B cell (primary cell): ENCODE measurements around the gene MYOCOS. TPM values are rescaled to one million over a fixed set of nuclear protein-coding genes. Genes with fewer than 3 reads are reported as not detected.

ENCODE experiments used
- ATAC-seq: fragments of 200-7000 bp; cut with Tn5 transposase; one replicate; pipeline ENCODE4 v1.10.0; 2021; ENCODE audit warnings: low read depth, mild to moderate bottlenecking, moderate number of reproducible peaks, moderate library complexity
- CTCF ChIA-PET: fragments of 350-600 bp; sonication (Branson Sonifier 250); formaldehyde crosslinking; loops from one replicate; lab custom pipeline; 2021; ENCODE audit warnings: antibody characterized with exemption, inconsistent platforms; lab: Charles Lee
- POLR2A ChIA-PET: fragments of 350-600 bp; sonication (Branson Sonifier 250); formaldehyde crosslinking; loops from one replicate; lab custom pipeline; 2021; ENCODE audit warnings: antibody characterized with exemption; lab: Charles Lee
- DNase-seq: peaks from one replicate; pipeline ENCODE4 v3.0.0; 2013
- H2AFZ ChIP-seq: 2 replicates; pipeline ENCODE4 v1.6.1; 2012; ENCODE audit warnings: mild to moderate bottlenecking, low read depth, low read length; ENCODE audit not compliant: insufficient read depth, poor library complexity, severe bottlenecking
- H3K27ac ChIP-seq, 2 donors: 1 replicate in 1 of 2; 2 replicates in 1 of 2; pipeline ENCODE4 v1.5.1; 2012 to 2013; ENCODE audit warnings: low read length in 2 of 2, mild to moderate bottlenecking in 2 of 2, moderate library complexity in 1 of 2
- H3K27me3 ChIP-seq, 4 experiments: fragments of 200-600 bp in 1 of 4; sonication (generic) in 1 of 4; replicated peaks in 1 of 4; 1 replicate in 2 of 4; 2 replicates in 2 of 4; pipeline versions ENCODE4 v1.6.1 to v1.7.0; 2013 to 2016; ENCODE audit warnings: low read length in 3 of 4, mild to moderate bottlenecking in 2 of 4, mixed read lengths in 1 of 4, moderate library complexity in 1 of 4; ENCODE audit not compliant: insufficient read depth in 4 of 4, control insufficient read depth in 3 of 4; ENCODE audit errors: control extremely low read depth in 1 of 4
- H3K36me3 ChIP-seq, 2 experiments: replicated peaks in 1 of 2; 1 replicate in 1 of 2; 2 replicates in 1 of 2; pipeline versions ENCODE4 v1.6.1 to v1.7.1; 2013; ENCODE audit warnings: low read length in 1 of 2; ENCODE audit not compliant: insufficient read depth in 2 of 2, control insufficient read depth in 1 of 2; ENCODE audit errors: control extremely low read depth in 1 of 2, extremely low read depth in 1 of 2
- H3K4me1 ChIP-seq, 2 donors: fragments of 200-600 bp in 1 of 2; sonication (generic) in 1 of 2; 1 replicate in 1 of 2; 2 replicates in 1 of 2; pipeline versions ENCODE4 v1.5.1 to v1.6.1; 2013 to 2017; ENCODE audit warnings: low read length in 2 of 2; ENCODE audit not compliant: control insufficient read depth in 2 of 2, insufficient read depth in 2 of 2
- H3K4me2 ChIP-seq: replicated peaks from 2 replicates; pipeline ENCODE3; 2012; ENCODE audit warnings: mild to moderate bottlenecking, low read depth, low read length; ENCODE audit not compliant: poor library complexity, severe bottlenecking
- H3K4me3 ChIP-seq, 5 experiments: fragments of 200-600 bp in 1 of 5; sonication (generic) in 1 of 5; 1 replicate in 3 of 5; 2 replicates in 2 of 5; pipeline versions ENCODE4 v1.5.1 to v1.7.0; 2011 to 2016; ENCODE audit warnings: low read length in 4 of 5, mild to moderate bottlenecking in 4 of 5, low read depth in 2 of 5, control low read depth in 1 of 5, moderate library complexity in 1 of 5; ENCODE audit not compliant: insufficient read depth in 1 of 5; ENCODE audit errors: control extremely low read depth in 1 of 5, extremely low read depth in 1 of 5
- H3K79me2 ChIP-seq: fragments of 200-600 bp; sonication (generic); one replicate; pipeline ENCODE4 v1.6.0; 2016; ENCODE audit warnings: low read length; ENCODE audit not compliant: control insufficient read depth, insufficient read depth
- H3K9ac ChIP-seq: fragments of 200-600 bp; sonication (generic); 2 replicates; pipeline ENCODE4 v1.6.1; 2017; ENCODE audit warnings: mild to moderate bottlenecking, low read length, moderate library complexity
- H3K9me3 ChIP-seq, 3 donors: one replicate each; pipeline versions ENCODE4 v1.6.1 to v1.7.1; 2013; ENCODE audit warnings: low read length in 2 of 3; ENCODE audit not compliant: control insufficient read depth in 2 of 3, insufficient read depth in 1 of 3; ENCODE audit errors: control extremely low read depth in 1 of 3
- H4K20me1 ChIP-seq: 2 replicates; pipeline ENCODE4 v1.6.0; 2012; ENCODE audit warnings: mild to moderate bottlenecking, low read length; ENCODE audit not compliant: insufficient read depth, control insufficient read depth, poor library complexity, severe bottlenecking
- H3K27ac Mint-ChIP-seq: one replicate; pipeline ENCODE4 v1.8.0; 2021; ENCODE audit warnings: mixed read lengths
- H3K27me3 Mint-ChIP-seq: one replicate; pipeline ENCODE4 v1.8.0; 2021; ENCODE audit warnings: mixed read lengths
- H3K4me1 Mint-ChIP-seq: one replicate; pipeline ENCODE4 v1.8.0; 2021; ENCODE audit warnings: mixed read lengths
- H3K4me3 Mint-ChIP-seq: one replicate; pipeline ENCODE4 v1.8.0; 2021; ENCODE audit warnings: mixed read lengths
- H3K9me3 Mint-ChIP-seq: one replicate; pipeline ENCODE4 v1.8.0; 2022; ENCODE audit warnings: mixed read lengths; ENCODE audit not compliant: insufficient read depth
- CTCF ChIP-seq: fragments of 200-600 bp; IDR thresholded peaks from one replicate; pipeline ENCODE4 v1.8.0; 2022; ENCODE audit warnings: antibody characterized with exemption, mild to moderate bottlenecking
- EZH2 ChIP-seq: IDR thresholded peaks from 2 replicates; pipeline ENCODE4 v1.6.1; 2012; ENCODE audit warnings: borderline replicate concordance, low read depth, mild to moderate bottlenecking, moderate library complexity, low read length; ENCODE audit not compliant: insufficient read depth, poor library complexity, severe bottlenecking
- WGBS: methylation state at CpG from one replicate; pipeline ENCODE4 v1.1.5; 2013; ENCODE audit warnings: missing lambda C conversion rate; ENCODE audit not compliant: insufficient coverage; 5-methylcytosine and 5-hydroxymethylcytosine counted together
- intact Hi-C: fragments of 100-400 bp; cut with micrococcal nuclease; formaldehyde crosslinking; loops from one replicate; pipeline ENCODE4 v1.10.0; 2022
- polyA plus RNA-seq: library from polyadenylated mRNA; depleted of rRNA; stranded (reverse); fragments of >200 nt; gene quantifications from 2 replicates; pipeline ENCODE4 v1.2.3, GENCODE V29; 2012
- total RNA-seq, 2 donors: library from RNA; stranded (reverse); fragments of 120-200 nt in 1 of 2; gene quantifications; 1 replicate in 1 of 2; 2 replicates in 1 of 2; pipeline versions ENCODE4 v1.2.3 to v1.2.4, GENCODE V29; 2013 to 2022

Gene MYOCOS
- total and polyA plus RNA-seq, 2 donors (not counting 1 experiment from before 2014, with no cell fraction given) = 0.39 TPM; not detected in 1

GRCh38 chr1:171625225-171625624 is 3.2 kb downstream of the MYOCOS start:
- H3K4me1 ChIP-seq = no peaks in the 10 kb centered on the region
- intact Hi-C loops = no loop called here
- peaks cover 0 to 4% (median 1%) of the 10 kb centered on the region in 4 experiments for H3K27me3 ChIP-seq
- ChIA-PET POLR2A (no interaction called here), CTCF (no interaction called here)
- H3K9ac ChIP-seq = no peak overlapping the region
- no peak overlapping the region for H3K27ac Mint-ChIP-seq
- H3K79me2 ChIP-seq = no peaks in the 10 kb centered on the region
- H3K9me3 Mint-ChIP-seq = no peaks in the 10 kb centered on the region
- H3K27me3 Mint-ChIP-seq = peaks cover 31% of the 10 kb centered on the region
- no peak overlapping the region for H2AFZ ChIP-seq
- no peaks in the 10 kb centered on the region for H4K20me1 ChIP-seq
- no peak overlapping the region for H3K4me3 ChIP-seq
- H3K4me2 ChIP-seq = no peak overlapping the region
- WGBS = no CpG with 5 or more reads among the region's 1 CpG
- H3K4me1 Mint-ChIP-seq = no peaks in the 10 kb centered on the region
- TF ChIP-seq CTCF (no peak), EZH2 (no peak)
- DNase-seq (no peak), ATAC-seq (no peak)
- no peak overlapping the region for H3K4me3 Mint-ChIP-seq
- no peak overlapping the region for H3K27ac ChIP-seq
- no peaks in the 10 kb centered on the region for H3K36me3 ChIP-seq
- no peaks in the 10 kb centered on the region for H3K9me3 ChIP-seq

- ChIA-PET POLR2A (no interaction called here), CTCF (no interaction called here)
- Histone ChIP-seq H2AFZ (no peak overlapping the region), H3K4me3 (no peak overlapping the region), H3K9ac (no peak overlapping the region), H3K9me3 (no peaks in the 10 kb centered on the region), H3K4me2 (no peak overlapping the region), H4K20me1 (no peaks in the 10 kb centered on the region), H3K4me1 (no peaks in the 10 kb centered on the region), H3K27ac (no peak overlapping the region), H3K36me3 (no peaks in the 10 kb centered on the region), H3K27me3 (peaks cover 0 to 4% (median 1%) of the 10 kb centered on the region in 4 experiments), H3K79me2 (no peaks in the 10 kb centered on the region)
- WGBS = 50% methylated on average over 2 of the region's 5 CpGs
- no peaks in the 10 kb centered on the region for H3K4me1 Mint-ChIP-seq
- no peak overlapping the region for H3K27ac Mint-ChIP-seq
- no peak overlapping the region for H3K4me3 Mint-ChIP-seq
- no peaks in the 10 kb centered on the region for H3K9me3 Mint-ChIP-seq
- no peak for ATAC-seq
- intact Hi-C loops = no loop called here
- DNase-seq = no peak
- peaks cover 37% of the 10 kb centered on the region for H3K27me3 Mint-ChIP-seq
- TF ChIP-seq CTCF = no peak
- no peak for TF ChIP-seq EZH2
Observed at GRCh38 chr1:171627020-171627419, 5.0 kb downstream of the MYOCOS start.
